Testis (tissue), 2 donors: ENCODE data around the gene RAD23A.
A peak's percentile ranks its signal among the peaks of the same experiment; 100 is the strongest.

Experiments used
- POLR2A ChIP-seq: fragments of 450-650 bp; IDR thresholded peaks from one replicate; pipeline ENCODE4 v1.6.1; 2017; ENCODE audit warnings: antibody characterized with exemption, mild to moderate bottlenecking, moderate library complexity
- TF ChIP-seq, protein P1 (sequence below), 3 experiments: fragments of 450-650 bp in 2 of 3; fragments of 200-600 bp in 1 of 3; sonication (generic) in 1 of 3; IDR thresholded peaks; one replicate each; pipeline ENCODE4 v1.5.1; 2016 to 2019; ENCODE audit warnings: antibody characterized with exemption in 3 of 3, mild to moderate bottlenecking in 2 of 3, moderate library complexity in 1 of 3

DNA sequence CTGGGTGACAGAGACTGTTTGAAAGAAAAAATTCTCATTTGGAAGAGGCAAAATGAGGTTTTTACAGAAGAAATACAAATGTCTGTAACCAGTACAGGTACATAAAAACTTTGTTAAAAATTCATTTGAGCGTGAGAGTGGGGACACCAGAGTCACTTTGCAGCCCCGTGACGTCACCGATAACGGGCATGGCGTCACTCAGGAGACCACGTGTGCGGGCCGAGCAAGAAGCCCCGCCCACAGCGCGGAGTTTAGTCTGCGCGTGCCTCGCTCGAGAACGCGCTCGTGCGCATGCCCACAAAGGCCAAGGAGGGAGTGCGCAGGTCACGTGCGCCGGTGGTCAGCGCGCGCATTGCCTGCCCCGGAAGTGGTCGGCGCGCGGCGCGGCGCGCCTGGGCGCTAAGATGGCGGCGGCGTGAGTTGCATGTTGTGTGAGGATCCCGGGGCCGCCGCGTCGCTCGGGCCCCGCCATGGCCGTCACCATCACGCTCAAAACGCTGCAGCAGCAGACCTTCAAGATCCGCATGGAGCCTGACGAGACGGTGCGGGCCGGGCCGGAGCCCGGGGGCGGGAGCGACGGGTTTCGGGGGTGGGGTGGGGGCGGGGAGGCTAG lies at the start of gene RAD23A:
- TF ChIP-seq, protein P1, sequence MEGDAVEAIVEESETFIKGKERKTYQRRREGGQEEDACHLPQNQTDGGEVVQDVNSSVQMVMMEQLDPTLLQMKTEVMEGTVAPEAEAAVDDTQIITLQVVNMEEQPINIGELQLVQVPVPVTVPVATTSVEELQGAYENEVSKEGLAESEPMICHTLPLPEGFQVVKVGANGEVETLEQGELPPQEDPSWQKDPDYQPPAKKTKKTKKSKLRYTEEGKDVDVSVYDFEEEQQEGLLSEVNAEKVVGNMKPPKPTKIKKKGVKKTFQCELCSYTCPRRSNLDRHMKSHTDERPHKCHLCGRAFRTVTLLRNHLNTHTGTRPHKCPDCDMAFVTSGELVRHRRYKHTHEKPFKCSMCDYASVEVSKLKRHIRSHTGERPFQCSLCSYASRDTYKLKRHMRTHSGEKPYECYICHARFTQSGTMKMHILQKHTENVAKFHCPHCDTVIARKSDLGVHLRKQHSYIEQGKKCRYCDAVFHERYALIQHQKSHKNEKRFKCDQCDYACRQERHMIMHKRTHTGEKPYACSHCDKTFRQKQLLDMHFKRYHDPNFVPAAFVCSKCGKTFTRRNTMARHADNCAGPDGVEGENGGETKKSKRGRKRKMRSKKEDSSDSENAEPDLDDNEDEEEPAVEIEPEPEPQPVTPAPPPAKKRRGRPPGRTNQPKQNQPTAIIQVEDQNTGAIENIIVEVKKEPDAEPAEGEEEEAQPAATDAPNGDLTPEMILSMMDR (IDR thresholded peaks at IDR 0.05) = peak in 1 of 3 experiments; percentile 8
- TF ChIP-seq POLR2A = no peak
